GM12891 (cell line): ENCODE data around the gene GDI1.

Source experiments
- POLR2A ChIP-seq: IDR thresholded peaks from 2 replicates; pipeline ENCODE4 v1.6.1; 2011; ENCODE audit warnings: low read depth, low read length, control low read depth
- POLR2AphosphoS5 ChIP-seq: IDR thresholded peaks from 2 replicates; pipeline ENCODE4 v1.6.1; 2011; ENCODE audit warnings: low read depth, low read length, control low read depth
- POU2F2 ChIP-seq: IDR thresholded peaks from 2 replicates; pipeline ENCODE4 v1.6.1; 2011; ENCODE audit warnings: low read depth, mild to moderate bottlenecking, control low read depth, low read length, moderate library complexity
- SPI1 ChIP-seq: IDR thresholded peaks from 2 replicates; pipeline ENCODE4 v1.6.1; 2011; ENCODE audit warnings: low read depth, low read length, control low read depth
- TAF1 ChIP-seq: IDR thresholded peaks from 2 replicates; pipeline ENCODE4 v1.6.1; 2011; ENCODE audit warnings: low read depth, low read length, control low read depth

GRCh38 chrX:154486396-154487207 is 49.6 kb downstream of the GDI1 start, which contains the start of gene UBL4A:
- TF ChIP-seq POLR2A (no peak), SPI1 (no peak), POLR2AphosphoS5 (no peak), TAF1 (no peak), POU2F2 (no peak)
